NT2/D1 (cell line): ENCODE results near the gene NAB1.

Experiments
- YY1 ChIP-seq: IDR thresholded peaks from 2 replicates; pipeline ENCODE4 v1.6.1; 2011; ENCODE audit not compliant: insufficient read length, insufficient read depth
- ZNF274 ChIP-seq: IDR thresholded peaks from 2 replicates; pipeline ENCODE4 v1.6.1; 2011; ENCODE audit warnings: mild to moderate bottlenecking, low read depth, low read length

DNA sequence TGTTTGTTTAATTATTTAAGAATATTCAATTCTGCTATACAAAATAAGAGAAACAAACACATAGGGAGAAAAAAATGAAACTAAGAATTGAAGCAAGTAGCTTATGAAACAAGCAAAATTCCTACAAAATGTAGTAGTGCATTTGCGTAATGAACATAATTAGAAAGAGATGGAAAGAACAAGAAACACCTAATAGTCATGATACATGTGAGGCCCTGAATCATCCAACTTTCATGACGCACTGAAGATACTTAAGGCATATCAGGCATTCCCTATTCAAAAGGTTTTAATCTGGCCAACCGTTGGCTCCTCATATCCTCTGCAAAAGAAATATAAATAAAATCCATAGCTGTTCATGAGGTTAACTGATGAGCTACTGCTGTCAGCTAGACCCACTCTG, 14.5 kb upstream of the NAB1 start:
- no peak for TF ChIP-seq YY1
- TF ChIP-seq ZNF274, result no peak
